Left cardiac atrium (tissue), 4 donors: ENCODE results near the gene IFNL2. TPM values are rescaled to one million over a fixed set of nuclear protein-coding genes. Genes with fewer than 3 reads are reported as not detected.

Source experiments
- ATAC-seq, 2 donors: fragments of 200-7000 bp; cut with Tn5 transposase; one replicate each; pipeline ENCODE4 v1.9.1; 2020; ENCODE audit warnings: mild to moderate bottlenecking in 2 of 2, moderate library complexity in 2 of 2
- DNase-seq: peaks from one replicate; pipeline ENCODE4 v3.0.0-alpha.2; 2020
- intact Hi-C, 2 donors: fragments of 100-400 bp; cut with DNase I; formaldehyde crosslinking; loops; one replicate each; pipeline versions ENCODE4 v1.14.1 to v1.15.1; 2022 to 2023
- total RNA-seq, 2 donors: library from RNA; stranded (reverse); fragmentation: NEBNext Ultra II Directional; extraction: Animal tissue kit (Norgen Biotek cat#: 25700); gene quantifications; one replicate each; pipeline ENCODE4 v1.2.1, GENCODE V29; 2021
- donor health status: DM: no; HTN: yes; CAD: no.
- donor health status: DM: no; HTN: yes; CAD: no; lungs with severe emphysema.
- donor health status: DM: yes; HTN: yes; CAD: no.
- donor health status: Dilated cardiomyopathy.

Gene IFNL2
- total RNA-seq, 2 donors from 2014 or later: not detected

DNA sequence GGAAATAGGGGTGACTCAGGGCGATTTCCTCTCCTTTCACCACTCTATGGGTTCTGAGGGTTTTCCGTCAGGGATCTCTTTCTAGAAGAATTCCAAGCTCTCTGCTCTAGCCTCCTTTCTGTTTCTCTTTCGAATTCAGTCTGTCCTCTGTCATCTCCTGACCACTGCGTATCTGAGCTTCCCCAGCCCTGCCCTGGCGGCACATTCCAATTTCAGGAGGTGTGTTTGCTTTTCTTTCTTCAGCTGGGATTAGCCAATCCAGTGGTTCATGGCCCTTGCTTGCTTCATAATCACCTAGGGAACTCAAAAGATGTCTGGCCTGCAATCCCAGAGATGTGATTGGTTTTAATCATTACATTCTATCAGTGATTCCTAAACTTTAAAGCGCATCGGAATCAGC, 9.4 kb downstream of the IFNL2 start:
- intact Hi-C loops: no loop called here
- no peak for DNase-seq
- no peak for ATAC-seq

- no peak for ATAC-seq
- intact Hi-C loops: no loop called here
- no peak for DNase-seq
Observed at GRCh38 chr19:39282021-39282420, 13.8 kb downstream of the IFNL2 start.

GRCh38 chr19:39284032-39284431, 15.8 kb downstream of the IFNL2 start:
- DNase-seq: no peak
- no peak for ATAC-seq
- intact Hi-C loops: no loop called here

DNA sequence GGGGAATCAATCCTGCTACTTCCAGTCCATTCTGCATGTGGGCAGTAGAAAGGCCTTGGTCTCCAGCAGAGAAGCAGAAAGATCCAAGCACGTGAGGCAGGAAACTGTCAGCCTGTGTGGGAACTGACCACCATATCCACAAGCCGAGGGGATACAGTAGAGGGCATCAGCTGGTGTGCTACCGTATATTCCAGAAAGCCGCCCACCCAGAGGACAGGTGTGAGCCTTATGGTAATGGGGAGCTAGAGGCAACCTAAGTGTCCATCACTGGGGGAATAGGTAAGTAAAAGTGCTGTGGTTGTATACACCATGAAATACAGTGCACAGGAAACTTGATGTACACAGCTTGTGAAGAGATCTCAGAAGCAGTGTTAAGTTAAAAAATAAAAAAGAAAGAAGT, 25.2 kb downstream of the IFNL2 start:
- intact Hi-C loops: no loop called here
- ATAC-seq: no peak
- DNase-seq: no peak

GRCh38 chr19:39296055-39296645, 28.0 kb downstream of the IFNL2 start, which contains the start of gene IFNL1:
Gene IFNL1, plus strand, starts transcription at chr19:39296407. Its CDS starts 15 bp downstream, at chr19:39296422.
- intact Hi-C loops: no loop called here
- ATAC-seq (no peak), DNase-seq (no peak)

DNA sequence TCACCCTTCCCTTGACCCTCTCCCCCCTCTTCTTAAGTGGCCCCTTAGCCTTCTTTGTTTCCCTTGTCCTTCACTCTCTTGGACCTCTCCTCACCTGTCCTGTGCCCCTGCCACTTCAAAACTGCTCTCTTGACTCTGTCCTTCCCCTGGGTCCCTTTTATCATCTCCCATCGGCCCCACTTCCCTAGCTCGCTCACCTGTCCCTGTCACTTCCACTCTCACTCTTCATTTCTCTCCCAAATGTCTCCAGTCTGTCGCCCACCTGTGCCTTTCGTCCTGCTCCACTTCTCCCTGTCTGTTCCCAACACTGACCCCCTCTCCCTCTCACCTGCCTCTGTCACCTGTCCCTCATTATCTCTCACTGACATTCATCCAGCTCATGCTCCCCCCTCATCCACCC, 28.7 kb downstream of the IFNL2 start:
- no peak for DNase-seq
- intact Hi-C loops: no loop called here
- ATAC-seq: no peak

- DNase-seq (no peak), ATAC-seq (peak; percentile 71 to 83)
- intact Hi-C loops: no loop called here
Observed at GRCh38 chr19:39297931-39298634, 29.9 kb downstream of the IFNL2 start.

GRCh38 chr19:39299404-39299803, 31.2 kb downstream of the IFNL2 start:
- intact Hi-C loops: no loop called here
- no peak for ATAC-seq
- no peak for DNase-seq

GRCh38 chr19:39299832-39300231, 31.6 kb downstream of the IFNL2 start:
- DNase-seq (no peak), ATAC-seq (no peak)
- intact Hi-C loops: no loop called here

GRCh38 chr19:39301021-39301420, 32.8 kb downstream of the IFNL2 start:
- DNase-seq (no peak), ATAC-seq (no peak)
- intact Hi-C loops: no loop called here

DNA sequence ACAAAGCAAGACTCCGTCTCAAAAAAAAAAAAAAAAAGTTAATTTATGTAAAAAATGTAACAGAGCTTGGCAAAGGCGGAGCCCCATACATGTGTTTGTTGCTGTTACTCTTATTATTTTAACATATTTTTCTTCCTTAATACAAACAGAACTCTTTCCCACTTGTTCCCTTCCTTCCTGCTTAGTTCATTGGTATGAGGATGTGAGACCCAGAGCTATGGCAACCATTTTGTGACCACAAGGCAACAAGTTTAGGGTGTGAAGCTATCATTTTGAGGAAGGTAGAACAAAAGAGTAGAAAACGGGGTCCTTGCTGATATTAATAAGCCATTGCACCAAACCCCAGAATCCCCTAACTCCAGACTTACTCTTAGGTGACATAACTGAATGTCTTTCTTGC, 33.4 kb downstream of the IFNL2 start:
- ATAC-seq (no peak), DNase-seq (no peak)
- intact Hi-C loops: no loop called here

- DNase-seq: no peak
- ATAC-seq: no peak
- intact Hi-C loops: no loop called here
Observed at GRCh38 chr19:39303373-39304184, 35.4 kb downstream of the IFNL2 start.

GRCh38 chr19:39304185-39304513, 36.0 kb downstream of the IFNL2 start:
- intact Hi-C loops: no loop called here
- ATAC-seq (no peak), DNase-seq (no peak)

DNA sequence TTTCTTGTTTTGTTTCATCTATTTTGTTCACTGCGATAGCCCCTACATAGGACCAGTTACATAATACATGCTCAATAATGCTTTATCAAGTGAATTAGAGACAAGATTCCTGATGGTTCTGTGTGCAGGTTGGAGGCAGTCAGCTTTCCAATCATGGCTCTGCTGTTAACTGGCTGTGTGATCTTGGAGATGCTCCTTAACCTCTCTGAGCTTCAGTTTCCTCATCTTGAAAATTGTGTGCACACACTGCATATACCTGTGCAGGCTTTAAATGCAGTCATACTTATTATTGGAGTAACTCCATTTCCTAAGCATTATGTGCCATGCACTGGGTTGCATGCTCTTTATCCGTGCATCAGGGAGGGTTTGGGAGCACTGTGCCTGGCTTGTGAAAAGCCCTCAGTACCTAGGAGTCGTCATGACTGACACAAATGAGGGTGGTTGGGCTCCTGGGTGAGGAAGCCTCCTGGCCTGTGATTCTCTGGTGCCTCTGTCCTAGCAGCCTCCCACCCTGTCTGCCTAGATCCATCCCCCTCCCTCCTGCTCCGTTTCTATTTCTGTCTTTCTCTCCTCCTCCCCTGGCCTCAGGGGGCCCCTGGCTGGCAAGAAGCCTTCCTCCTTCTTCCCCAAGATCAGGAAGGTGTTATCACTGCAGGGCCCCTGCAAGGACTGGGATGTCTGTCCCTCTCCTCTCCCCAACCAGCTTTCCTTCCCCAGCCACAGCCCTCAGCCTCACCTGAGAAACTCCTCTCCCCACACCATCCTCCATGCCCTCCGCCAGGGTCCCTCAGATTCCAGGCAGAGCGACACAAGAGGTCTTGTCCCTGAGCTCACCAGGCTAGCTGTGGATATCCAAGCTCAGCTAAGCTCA, 36.7 kb downstream of the IFNL2 start:
- ATAC-seq: no peak
- intact Hi-C loops: no loop called here
- DNase-seq: no peak

DNA sequence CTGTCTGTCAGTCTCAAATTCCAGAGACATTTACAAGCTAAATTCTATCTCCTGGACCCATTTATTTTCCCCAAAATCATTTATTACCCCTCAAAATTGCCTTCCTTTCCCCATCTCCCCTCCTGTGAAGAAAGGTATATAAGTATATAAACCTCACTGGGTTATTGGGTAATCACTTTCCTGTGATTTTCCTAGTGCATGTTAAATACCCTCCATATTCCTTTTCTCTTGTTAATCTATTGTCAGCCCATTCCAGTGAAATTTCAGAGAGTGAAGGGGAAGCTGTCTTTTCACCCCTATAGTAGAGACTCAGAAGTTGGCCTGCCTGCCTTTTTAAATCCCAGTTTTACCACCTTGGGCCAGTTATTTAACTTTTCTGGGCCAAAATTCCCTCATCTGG, 37.9 kb downstream of the IFNL2 start:
- DNase-seq (no peak), ATAC-seq (no peak)
- intact Hi-C loops: no loop called here

GRCh38 chr19:39307046-39307821, 39.0 kb downstream of the IFNL2 start:
- intact Hi-C loops: no loop called here
- ATAC-seq (peak; percentile 41 to 86), DNase-seq (peak; percentile 47)

GRCh38 chr19:39307822-39308530, 39.8 kb downstream of the IFNL2 start:
- peak in 1 of 2 donors; percentile 16 for ATAC-seq
- no peak for DNase-seq
- intact Hi-C loops: no loop called here
